ENCODE results near the gene ID4. TPM values are rescaled to one million over a fixed set of nuclear protein-coding genes. Genes with fewer than 3 reads are reported as not detected.

Gene ID4
- total and polyA plus RNA-seq, 2 experiments from 2014 or later: 54.6 to 89.2 TPM

GRCh38 chr6:19849755-19850154 lies 12.6 kb downstream of the ID4 start:
- Histone ChIP-seq H2AFZ (no peak overlapping the region), H3K4me3 (no peak overlapping the region), H3K27me3 (no peaks in the 10 kb centered on the region), H3K9me3 (ENCODE audit: low read depth) (no peaks in the 10 kb centered on the region), H3K36me3 (replicated peaks; ENCODE audit: insufficient read depth, low read depth) (no peaks in the 10 kb centered on the region), H3K9me2 (replicated peaks; ENCODE audit: insufficient read depth) (no peaks in the 10 kb centered on the region), H3K27ac (no peak overlapping the region), H3K4me1 (ENCODE audit: insufficient read depth) (peaks cover 20% of the 10 kb centered on the region), H4K20me1 (ENCODE audit: insufficient read depth, poor library complexity, severe bottlenecking) (no peaks in the 10 kb centered on the region), H3K4me2 (no peak overlapping the region), H3K79me2 (no peaks in the 10 kb centered on the region)
- WGBS (ENCODE audit: low lambda C conversion rate, missing lambda C conversion rate): 82% methylated on average over 4 of the region's 4 CpGs
- DNase-seq (ENCODE audit: low spot score): no peak
- TF ChIP-seq EZH2 (IDR thresholded peaks at IDR 0.05; ENCODE audit: borderline replicate concordance): no peak
- no peak for TF ChIP-seq CTCF (IDR thresholded peaks at IDR 0.05; ENCODE audit: poor library complexity)
- no peak for TF ChIP-seq EZH2phosphoT487 (IDR thresholded peaks at IDR 0.05; ENCODE audit: low read depth, severe bottlenecking, unreplicated experiment)

GRCh38 chr6:19851241-19852089 lies 14.3 kb downstream of the ID4 start:
- peak overlapping the region; percentile 65 for H3K4me2 ChIP-seq
- peak overlapping the region; percentile 46 for H2AFZ ChIP-seq
- TF ChIP-seq EZH2phosphoT487 (IDR thresholded peaks at IDR 0.05; ENCODE audit: low read depth, severe bottlenecking, unreplicated experiment): no peak
- no peak for TF ChIP-seq EZH2 (IDR thresholded peaks at IDR 0.05; ENCODE audit: borderline replicate concordance)
- peak; percentile 97 for TF ChIP-seq CTCF (IDR thresholded peaks at IDR 0.05; ENCODE audit: poor library complexity)
- H3K4me3 ChIP-seq: no peak overlapping the region
- no peaks in the 10 kb centered on the region for H3K27me3 ChIP-seq
- H3K79me2 ChIP-seq: no peaks in the 10 kb centered on the region
- peak; percentile 84 for DNase-seq (ENCODE audit: low spot score)
- no peaks in the 10 kb centered on the region for H3K36me3 ChIP-seq (replicated peaks; ENCODE audit: insufficient read depth, low read depth)
- H3K9me3 ChIP-seq (ENCODE audit: low read depth): no peaks in the 10 kb centered on the region
- peak overlapping the region; percentile 60 for H3K27ac ChIP-seq
- WGBS (ENCODE audit: low lambda C conversion rate, missing lambda C conversion rate): 29% methylated on average over 10 of the region's 10 CpGs
- H3K9me2 ChIP-seq (replicated peaks; ENCODE audit: insufficient read depth): no peaks in the 10 kb centered on the region
- peaks cover 8% of the 10 kb centered on the region for H3K4me1 ChIP-seq (ENCODE audit: insufficient read depth)
- no peaks in the 10 kb centered on the region for H4K20me1 ChIP-seq (ENCODE audit: insufficient read depth, poor library complexity, severe bottlenecking)

DNA sequence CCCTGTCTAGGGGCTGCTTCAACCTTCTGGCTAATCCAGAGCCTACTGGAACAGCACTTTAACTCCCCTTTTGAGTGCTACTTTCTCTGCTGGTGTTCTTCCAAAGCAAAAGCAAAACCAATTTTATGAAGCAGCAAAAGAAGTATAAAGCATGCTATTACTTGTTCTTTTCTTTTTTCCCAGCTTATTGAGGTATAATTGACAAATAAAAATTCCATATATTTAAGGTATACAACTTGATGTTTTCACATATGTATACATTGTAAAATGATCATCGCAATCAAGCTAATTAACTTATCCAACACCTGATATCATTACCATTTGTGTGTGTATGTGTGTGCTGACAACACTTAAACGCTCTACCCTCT lies 14.9 kb downstream of the ID4 start:
- DNase-seq (ENCODE audit: low spot score): no peak
- no peak overlapping the region for H3K4me2 ChIP-seq
- H3K36me3 ChIP-seq (replicated peaks; ENCODE audit: insufficient read depth, low read depth): no peaks in the 10 kb centered on the region
- no peaks in the 10 kb centered on the region for H3K27me3 ChIP-seq
- no peak overlapping the region for H3K27ac ChIP-seq
- TF ChIP-seq CTCF (IDR thresholded peaks at IDR 0.05; ENCODE audit: poor library complexity) (no peak), EZH2phosphoT487 (IDR thresholded peaks at IDR 0.05; ENCODE audit: low read depth, severe bottlenecking, unreplicated experiment) (no peak), EZH2 (IDR thresholded peaks at IDR 0.05; ENCODE audit: borderline replicate concordance) (no peak)
- no peaks in the 10 kb centered on the region for H3K79me2 ChIP-seq
- H3K9me3 ChIP-seq (ENCODE audit: low read depth): no peaks in the 10 kb centered on the region
- no peaks in the 10 kb centered on the region for H3K9me2 ChIP-seq (replicated peaks; ENCODE audit: insufficient read depth)
- WGBS (ENCODE audit: low lambda C conversion rate, missing lambda C conversion rate): 86% methylated on average over 2 of the region's 2 CpGs
- H3K4me1 ChIP-seq (ENCODE audit: insufficient read depth): peaks cover 8% of the 10 kb centered on the region
- no peak overlapping the region for H3K4me3 ChIP-seq
- H2AFZ ChIP-seq: no peak overlapping the region
- no peaks in the 10 kb centered on the region for H4K20me1 ChIP-seq (ENCODE audit: insufficient read depth, poor library complexity, severe bottlenecking)
